Neural cell (in vitro differentiated cells): Measurements from ENCODE around the gene RLN2. TPM values are rescaled to one million over a fixed set of nuclear protein-coding genes. Genes with fewer than 3 reads are reported as not detected.

Source experiments
- H2AFZ ChIP-seq: fragments of 200-600, 300-800 bp; sonication (generic), shearing (Covaris generic); 2 replicates; pipeline ENCODE4 v1.6.0; 2014; ENCODE audit warnings: low read depth, mild to moderate bottlenecking, antibody characterized with exemption, low read length, moderate library complexity
- H3F3A ChIP-seq: fragments of 200-600 bp; shearing (Covaris generic); 2 replicates; pipeline ENCODE4 v1.6.1; 2016; ENCODE audit warnings: mild to moderate bottlenecking, moderate library complexity, mixed read lengths, antibody characterized with exemption, low read length; ENCODE audit not compliant: insufficient read depth, poor library complexity, severe bottlenecking
- H3K27ac ChIP-seq: fragments of 200-600, 300-800 bp; sonication (generic), shearing (Covaris generic); 2 replicates; pipeline ENCODE4 v1.5.1; 2014; ENCODE audit warnings: mild to moderate bottlenecking, low read length, moderate library complexity
- H3K27me3 ChIP-seq: fragments of 300-800, 200-600 bp; sonication (generic), shearing (Covaris generic); 2 replicates; pipeline ENCODE4 v1.6.0; 2014; ENCODE audit warnings: mild to moderate bottlenecking, low read depth, low read length, moderate library complexity; ENCODE audit not compliant: insufficient read depth
- H3K36me3 ChIP-seq: fragments of 300-800, 200-600 bp; sonication (generic), shearing (Covaris generic); 2 replicates; pipeline ENCODE4 v1.5.1; 2014; ENCODE audit warnings: mild to moderate bottlenecking, antibody characterized with exemption, low read length, moderate library complexity; ENCODE audit not compliant: insufficient read depth
- H3K4me2 ChIP-seq: fragments of 300-800, 200-600 bp; sonication (generic), shearing (Covaris generic); 2 replicates; pipeline ENCODE4 v1.6.0; 2014; ENCODE audit warnings: mild to moderate bottlenecking, low read length
- H3K4me3 ChIP-seq: fragments of 300-800, 200-600 bp; sonication (generic), shearing (Covaris generic); 2 replicates; pipeline ENCODE4 v1.5.1; 2014; ENCODE audit warnings: mild to moderate bottlenecking, low read length, moderate library complexity
- H3K79me2 ChIP-seq: fragments of 200-600 bp; shearing (Covaris generic); replicated peaks from 2 replicates; pipeline ENCODE4 v1.6.0; 2014; ENCODE audit warnings: mild to moderate bottlenecking, low read length, moderate library complexity; ENCODE audit not compliant: insufficient read depth
- H3K9ac ChIP-seq: fragments of 300-800, 200-600 bp; sonication (generic), shearing (Covaris generic); 2 replicates; pipeline ENCODE4 v1.6.1; 2016; ENCODE audit warnings: mild to moderate bottlenecking, low read length, mixed read lengths
- H3K9me2 ChIP-seq: fragments of 200-600 bp; shearing (Covaris generic); 2 replicates; pipeline ENCODE4 v1.6.1; 2016; ENCODE audit warnings: mild to moderate bottlenecking, low read length, mixed read lengths; ENCODE audit not compliant: insufficient read depth
- H3K9me3 ChIP-seq: fragments of 200-600, 300-800 bp; sonication (generic), shearing (Covaris generic); 2 replicates; pipeline ENCODE4 v1.6.1; 2016; ENCODE audit warnings: mild to moderate bottlenecking, mixed run types, low read length, moderate library complexity, mixed read lengths
- H4K20me1 ChIP-seq: fragments of 200-600 bp; shearing (Covaris generic); 2 replicates; pipeline ENCODE4 v1.6.1; 2016; ENCODE audit warnings: mild to moderate bottlenecking, mixed run types; ENCODE audit not compliant: insufficient read depth
- CTCF ChIP-seq: fragments of 450-650 bp; IDR thresholded peaks from 2 replicates; pipeline ENCODE4 v1.5.1; 2014; ENCODE audit warnings: antibody characterized with exemption, mild to moderate bottlenecking, moderate library complexity; ENCODE audit not compliant: poor library complexity, severe bottlenecking
- EP300 ChIP-seq: fragments of 450-650 bp; conservative IDR thresholded peaks from 2 replicates; pipeline ENCODE4 v1.6.1; 2014; ENCODE audit warnings: antibody characterized with exemption, mild to moderate bottlenecking, moderate library complexity; ENCODE audit not compliant: poor library complexity, severe bottlenecking
- EZH2 ChIP-seq: fragments of 200-600, 300-800 bp; shearing (Covaris generic), sonication (generic); IDR thresholded peaks from 2 replicates; pipeline ENCODE4 v1.6.1; 2014; ENCODE audit warnings: antibody characterized with exemption, low read length, borderline replicate concordance, mild to moderate bottlenecking; ENCODE audit not compliant: insufficient read depth, poor library complexity, severe bottlenecking
- MXI1 ChIP-seq: fragments of 450-650 bp; conservative IDR thresholded peaks from 2 replicates; pipeline ENCODE4 v1.6.1; 2014; ENCODE audit warnings: antibody characterized with exemption, mild to moderate bottlenecking; ENCODE audit not compliant: poor library complexity, severe bottlenecking
- POLR2AphosphoS5 ChIP-seq: IDR thresholded peaks from 2 replicates; pipeline ENCODE4 v1.6.1; 2012
- RAD21 ChIP-seq: fragments of 450-650 bp; conservative IDR thresholded peaks from 2 replicates; pipeline ENCODE4 v1.6.1; 2014; ENCODE audit warnings: antibody characterized with exemption, mild to moderate bottlenecking, moderate library complexity
- REST ChIP-seq: IDR thresholded peaks from 2 replicates; pipeline ENCODE4 v1.6.1; 2012; ENCODE audit warnings: borderline replicate concordance
- SMC3 ChIP-seq: fragments of 450-650 bp; conservative IDR thresholded peaks from 2 replicates; pipeline ENCODE4 v1.6.1; 2014; ENCODE audit warnings: antibody characterized with exemption, mild to moderate bottlenecking, moderate library complexity; ENCODE audit not compliant: poor library complexity
- TAF1 ChIP-seq: IDR thresholded peaks from 2 replicates; pipeline ENCODE4 v1.6.1; 2012; ENCODE audit warnings: low read depth
- polyA plus RNA-seq: library from polyadenylated mRNA; depleted of rRNA; stranded (reverse); fragments of >200 nt; gene quantifications from 2 replicates; pipeline ENCODE4 v1.2.3, GENCODE V29; 2014

RLN2 gene
- polyA plus RNA-seq, 1 donor from 2014 or later, result not detected

GRCh38 chr9:5274770-5275169 lies 29.7 kb downstream of the RLN2 start:
- Histone ChIP-seq H3K9ac (no peak overlapping the region), H3F3A (no peaks in the 10 kb centered on the region)

GRCh38 chr9:5269249-5269715 lies 35.2 kb downstream of the RLN2 start:
- Histone ChIP-seq H3K27ac (no peak overlapping the region), H3K36me3 (no peaks in the 10 kb centered on the region), H3K9ac (no peak overlapping the region), H3K4me2 (no peak overlapping the region), H4K20me1 (no peaks in the 10 kb centered on the region), H3K9me3 (no peaks in the 10 kb centered on the region), H3F3A (no peaks in the 10 kb centered on the region), H3K4me3 (no peak overlapping the region), H3K27me3 (no peaks in the 10 kb centered on the region), H2AFZ (no peak overlapping the region), H3K79me2 (no peaks in the 10 kb centered on the region), H3K9me2 (no peaks in the 10 kb centered on the region)
- TF ChIP-seq SMC3 (no peak), RAD21 (no peak), EP300 (no peak), TAF1 (no peak), REST (no peak), MXI1 (no peak), CTCF (no peak), EZH2 (no peak), POLR2AphosphoS5 (no peak)

More at GRCh38 chr9:5274770-5275169, 29.7 kb downstream of the RLN2 start:
- Histone ChIP-seq H3K27ac (no peak overlapping the region), H2AFZ (no peak overlapping the region), H4K20me1 (no peaks in the 10 kb centered on the region), H3K36me3 (no peaks in the 10 kb centered on the region), H3K79me2 (no peaks in the 10 kb centered on the region), H3K9me2 (no peaks in the 10 kb centered on the region), H3K27me3 (no peaks in the 10 kb centered on the region), H3K4me2 (no peak overlapping the region), H3K9me3 (no peaks in the 10 kb centered on the region), H3K4me3 (no peak overlapping the region)
- no peak for TF ChIP-seq TAF1
- no peak for TF ChIP-seq EZH2
- no peak for TF ChIP-seq EP300
- no peak for TF ChIP-seq RAD21
- no peak for TF ChIP-seq SMC3
- no peak for TF ChIP-seq POLR2AphosphoS5
- TF ChIP-seq MXI1, result no peak
- no peak for TF ChIP-seq CTCF
